Chondrocyte (in vitro differentiated cells): ENCODE results near the gene PMPCA. TPM values are rescaled to one million over a fixed set of nuclear protein-coding genes. Genes with fewer than 3 reads are reported as not detected.

Experiments
- DNase-seq: peaks from one replicate; pipeline ENCODE4 v3.0.0; 2021; ENCODE audit warnings: mixed read lengths, low spot score
- H3K27ac Mint-ChIP-seq: one replicate; pipeline ENCODE4 v1.8.0; 2021; ENCODE audit warnings: mild to moderate bottlenecking, moderate library complexity, mixed read lengths; ENCODE audit not compliant: unreplicated experiment
- H3K27me3 Mint-ChIP-seq: 2 replicates; pipeline ENCODE4 v1.8.0; 2021; ENCODE audit warnings: low read depth, mixed read lengths
- H3K36me3 Mint-ChIP-seq: 2 replicates; pipeline ENCODE4 v1.8.0; 2021; ENCODE audit warnings: low read depth, mixed read lengths
- H3K4me1 Mint-ChIP-seq: 2 replicates; pipeline ENCODE4 v1.8.0; 2021; ENCODE audit warnings: low read depth, mild to moderate bottlenecking, mixed read lengths
- H3K4me3 Mint-ChIP-seq: one replicate; pipeline ENCODE4 v1.8.0; 2021; ENCODE audit warnings: mild to moderate bottlenecking, moderate library complexity, mixed read lengths; ENCODE audit not compliant: unreplicated experiment
- H3K9me3 Mint-ChIP-seq: 2 replicates; pipeline ENCODE4 v1.8.0; 2021; ENCODE audit warnings: low read depth, mixed read lengths
- CTCF ChIP-seq: fragments of 200-600 bp; sonication (generic); IDR thresholded peaks from 2 replicates; pipeline ENCODE4 v1.5.0; 2021; ENCODE audit warnings: antibody characterized with exemption, mild to moderate bottlenecking, moderate library complexity
- total RNA-seq: library from RNA; stranded (reverse); gene quantifications from 3 replicates; pipeline ENCODE4 v1.2.1, GENCODE V29; 2021

PMPCA gene
- total RNA-seq, 1 donor from 2014 or later: 42.5 TPM

- H3K27me3 Mint-ChIP-seq: no peaks in the 10 kb centered on the region
- DNase-seq: peak; percentile 89
- no peak for TF ChIP-seq CTCF
- H3K4me3 Mint-ChIP-seq: peak overlapping the region; percentile 89
- H3K9me3 Mint-ChIP-seq: no peaks in the 10 kb centered on the region
- H3K4me1 Mint-ChIP-seq: peaks cover 33% of the 10 kb centered on the region
- peak overlapping the region; percentile 88 for H3K27ac Mint-ChIP-seq
- H3K36me3 Mint-ChIP-seq: peaks cover 27% of the 10 kb centered on the region
Measured at GRCh38 chr9:136409557-136410455, 652 bp upstream of the PMPCA start.

- Mint-ChIP-seq H3K27me3 (no peaks in the 10 kb centered on the region), H3K4me3 (peak overlapping the region; percentile 84), H3K9me3 (no peaks in the 10 kb centered on the region), H3K4me1 (peaks cover 33% of the 10 kb centered on the region), H3K27ac (peak overlapping the region; percentile 88), H3K36me3 (peaks cover 25% of the 10 kb centered on the region)
- DNase-seq: no peak
- no peak for TF ChIP-seq CTCF
Measured at GRCh38 chr9:136411378-136411777, 920 bp downstream of the PMPCA start.

- H3K27me3 Mint-ChIP-seq: no peaks in the 10 kb centered on the region
- H3K36me3 Mint-ChIP-seq: peaks cover 28% of the 10 kb centered on the region
- no peak for TF ChIP-seq CTCF
- no peaks in the 10 kb centered on the region for H3K9me3 Mint-ChIP-seq
- H3K4me1 Mint-ChIP-seq: peaks cover 33% of the 10 kb centered on the region
- no peak for DNase-seq
- H3K27ac Mint-ChIP-seq: no peak overlapping the region
- no peak overlapping the region for H3K4me3 Mint-ChIP-seq
Measured at GRCh38 chr9:136412962-136413361, 2.5 kb downstream of the PMPCA start.

- no peak for TF ChIP-seq CTCF
- no peaks in the 10 kb centered on the region for H3K27me3 Mint-ChIP-seq
- H3K9me3 Mint-ChIP-seq: no peaks in the 10 kb centered on the region
- no peak overlapping the region for H3K27ac Mint-ChIP-seq
- H3K4me1 Mint-ChIP-seq: peaks cover 13% of the 10 kb centered on the region
- no peak overlapping the region for H3K4me3 Mint-ChIP-seq
- peaks cover 30% of the 10 kb centered on the region for H3K36me3 Mint-ChIP-seq
- DNase-seq: no peak
Measured at GRCh38 chr9:136416427-136416826, 6.0 kb downstream of the PMPCA start.

- peaks cover 8% of the 10 kb centered on the region for H3K4me1 Mint-ChIP-seq
- no peak for DNase-seq
- H3K36me3 Mint-ChIP-seq: peaks cover 30% of the 10 kb centered on the region
- no peak overlapping the region for H3K27ac Mint-ChIP-seq
- H3K27me3 Mint-ChIP-seq: no peaks in the 10 kb centered on the region
- no peak for TF ChIP-seq CTCF
- no peaks in the 10 kb centered on the region for H3K9me3 Mint-ChIP-seq
- H3K4me3 Mint-ChIP-seq: no peak overlapping the region
Measured at GRCh38 chr9:136416914-136417313, 6.5 kb downstream of the PMPCA start.
